Testis (tissue), 3 donors: ENCODE data around the gene PSMB7. TPM values are rescaled to one million over a fixed set of nuclear protein-coding genes. Genes with fewer than 3 reads are reported as not detected.

Experiments
- DNase-seq: peaks from one replicate; pipeline ENCODE4 v3.0.0-alpha.2; 2019
- H3K27ac ChIP-seq, 2 donors: fragments of 200-600 bp; sonication (generic); one replicate each; pipeline ENCODE4 v1.5.1; 2019
- H3K27me3 ChIP-seq: fragments of 200-600 bp; sonication (generic); one replicate; pipeline ENCODE4 v1.5.1; 2019
- H3K36me3 ChIP-seq: fragments of 200-600 bp; sonication (generic); one replicate; pipeline ENCODE4 v1.5.1; 2017; ENCODE audit warnings: low read depth; ENCODE audit errors: missing control alignments
- H3K4me1 ChIP-seq: fragments of 200-600 bp; sonication (generic); one replicate; pipeline ENCODE4 v1.5.1; 2019
- H3K4me3 ChIP-seq, 2 donors: fragments of 200-600 bp; sonication (generic); one replicate each; pipeline ENCODE4 v1.5.1; 2017 to 2019
- H3K9me3 ChIP-seq: fragments of 200-600 bp; sonication (generic); one replicate; pipeline ENCODE4 v1.5.1; 2017
- POLR2A ChIP-seq: fragments of 450-650 bp; IDR thresholded peaks from one replicate; pipeline ENCODE4 v1.6.1; 2017; ENCODE audit warnings: antibody characterized with exemption, mild to moderate bottlenecking, moderate library complexity
- WGBS, 2 donors: methylation state at CpG; one replicate each; pipeline ENCODE4 v1.1.5; 2018; 5-methylcytosine and 5-hydroxymethylcytosine counted together
- intact Hi-C: fragments of 100-400 bp; cut with DNase I; formaldehyde crosslinking; loops from one replicate; pipeline ENCODE4 v1.15.1; 2023; ENCODE audit warnings: low total_unique reads
- polyA plus RNA-seq: library from polyadenylated mRNA; stranded (reverse); fragments of 350-450 nt; fragmentation: Illumina TruSeq; extraction: RNeasy Lipid Tissue Mini Kit (QIAGEN cat#74804); gene quantifications from one replicate; pipeline ENCODE4 v1.2.3, GENCODE V29; 2014; ENCODE audit warnings: low read depth, low replicate concordance; ENCODE audit not compliant: insufficient read depth
- total RNA-seq, 2 donors: library from RNA; depleted of rRNA; stranded (reverse); fragments of >200 nt; gene quantifications; one replicate each; pipeline ENCODE4 v1.2.3, GENCODE V29; 2016
- TF ChIP-seq, protein P1 (sequence below), 3 experiments: fragments of 450-650 bp in 2 of 3; fragments of 200-600 bp in 1 of 3; sonication (generic) in 1 of 3; IDR thresholded peaks; one replicate each; pipeline ENCODE4 v1.5.1; 2016 to 2019; ENCODE audit warnings: antibody characterized with exemption in 3 of 3, mild to moderate bottlenecking in 2 of 3, moderate library complexity in 1 of 3

PSMB7 gene
- total and polyA plus RNA-seq, 3 donors from 2014 or later: 156 to 310 (median 188) TPM

DNA sequence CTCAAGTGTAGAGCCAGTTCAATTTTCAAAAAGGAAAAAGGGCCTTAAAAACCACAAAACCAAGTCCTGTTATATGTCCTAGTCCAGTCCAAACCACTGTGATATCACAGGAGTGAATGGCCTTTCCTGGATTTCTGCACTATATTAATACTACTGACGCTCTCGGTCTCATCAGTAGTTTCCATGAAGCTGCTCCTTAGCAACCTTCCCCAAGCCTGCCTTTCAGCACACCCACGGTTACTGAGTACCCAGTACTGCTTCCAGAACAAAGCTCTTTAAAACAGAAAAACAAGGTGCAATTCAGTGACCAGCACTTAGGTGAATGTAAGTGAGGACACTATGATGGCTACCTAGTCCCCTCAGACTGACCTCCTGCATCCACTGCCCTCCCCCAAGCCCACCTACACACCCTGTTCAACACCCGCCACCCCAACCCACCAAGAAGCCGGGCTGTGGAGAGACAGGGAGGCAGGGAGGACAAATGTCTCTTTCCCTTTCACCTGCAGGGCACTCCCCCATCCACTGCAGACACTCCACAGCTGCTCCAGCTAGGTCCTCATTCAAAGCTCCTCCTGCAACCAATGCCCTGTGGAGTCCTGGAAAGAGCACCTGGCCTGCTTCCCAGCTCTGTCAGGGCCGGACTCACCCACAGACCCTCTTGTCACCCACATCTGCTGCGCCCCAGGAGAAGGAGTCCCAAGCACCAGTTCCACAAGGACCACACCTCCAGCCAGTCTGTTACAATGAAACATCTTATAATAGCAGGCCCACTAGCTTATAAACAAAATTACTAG is 25.9 kb downstream of the PSMB7 start:
- intact Hi-C loops: no loop called here
- 73 to 83% methylated on average over 6 to 7 of the region's 7 CpGs for WGBS, 2 donors
- no peak for TF ChIP-seq POLR2A
- TF ChIP-seq, protein P1, sequence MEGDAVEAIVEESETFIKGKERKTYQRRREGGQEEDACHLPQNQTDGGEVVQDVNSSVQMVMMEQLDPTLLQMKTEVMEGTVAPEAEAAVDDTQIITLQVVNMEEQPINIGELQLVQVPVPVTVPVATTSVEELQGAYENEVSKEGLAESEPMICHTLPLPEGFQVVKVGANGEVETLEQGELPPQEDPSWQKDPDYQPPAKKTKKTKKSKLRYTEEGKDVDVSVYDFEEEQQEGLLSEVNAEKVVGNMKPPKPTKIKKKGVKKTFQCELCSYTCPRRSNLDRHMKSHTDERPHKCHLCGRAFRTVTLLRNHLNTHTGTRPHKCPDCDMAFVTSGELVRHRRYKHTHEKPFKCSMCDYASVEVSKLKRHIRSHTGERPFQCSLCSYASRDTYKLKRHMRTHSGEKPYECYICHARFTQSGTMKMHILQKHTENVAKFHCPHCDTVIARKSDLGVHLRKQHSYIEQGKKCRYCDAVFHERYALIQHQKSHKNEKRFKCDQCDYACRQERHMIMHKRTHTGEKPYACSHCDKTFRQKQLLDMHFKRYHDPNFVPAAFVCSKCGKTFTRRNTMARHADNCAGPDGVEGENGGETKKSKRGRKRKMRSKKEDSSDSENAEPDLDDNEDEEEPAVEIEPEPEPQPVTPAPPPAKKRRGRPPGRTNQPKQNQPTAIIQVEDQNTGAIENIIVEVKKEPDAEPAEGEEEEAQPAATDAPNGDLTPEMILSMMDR (IDR thresholded peaks at IDR 0.05): no peak
- H3K27ac ChIP-seq: no peak overlapping the region
- H3K9me3 ChIP-seq: no peaks in the 10 kb centered on the region
- no peaks in the 10 kb centered on the region for H3K36me3 ChIP-seq
- no peak overlapping the region for H3K4me3 ChIP-seq
- no peaks in the 10 kb centered on the region for H3K4me1 ChIP-seq
- H3K27me3 ChIP-seq: no peaks in the 10 kb centered on the region
- no peak for DNase-seq

DNA sequence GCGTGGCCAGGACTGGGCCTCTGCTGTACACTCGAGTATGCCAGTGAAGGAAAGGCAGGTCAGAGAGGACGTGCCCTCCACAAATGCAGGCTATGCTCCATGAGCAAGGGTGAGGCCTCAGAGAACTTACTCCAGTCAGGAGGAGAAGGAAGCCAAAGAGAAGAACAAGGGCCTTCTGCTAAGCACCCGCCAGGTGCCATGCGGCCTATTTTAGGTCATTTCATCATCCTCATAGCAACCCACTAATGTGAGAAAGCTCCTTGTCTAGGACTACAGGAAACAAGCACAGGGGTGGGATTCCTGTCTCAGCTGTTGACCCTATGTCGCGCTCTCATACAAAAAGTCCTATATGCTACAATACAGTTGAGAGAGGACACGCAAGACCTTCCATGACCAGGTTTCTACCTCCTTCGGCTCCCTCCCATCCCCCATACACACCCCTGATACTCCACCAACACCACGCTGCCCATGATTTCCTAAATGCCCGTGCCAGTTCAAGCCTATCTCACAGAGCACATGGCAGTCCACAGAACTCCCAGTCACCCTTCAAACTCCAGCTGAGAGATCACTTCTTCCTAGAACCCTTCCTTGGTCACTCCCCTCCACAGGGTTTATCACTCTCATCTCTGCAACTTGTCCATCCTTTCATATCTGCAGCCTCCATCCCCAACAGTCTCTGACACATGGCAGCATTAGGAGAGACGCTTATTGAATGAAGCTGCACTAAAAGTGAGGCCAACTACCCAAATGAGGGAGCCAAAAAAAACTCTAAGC is 26.8 kb downstream of the PSMB7 start:
- Histone ChIP-seq H3K27me3 (no peaks in the 10 kb centered on the region), H3K4me3 (no peak overlapping the region), H3K4me1 (no peaks in the 10 kb centered on the region), H3K27ac (no peak overlapping the region), H3K9me3 (no peaks in the 10 kb centered on the region), H3K36me3 (no peaks in the 10 kb centered on the region)
- no peak for TF ChIP-seq POLR2A
- TF ChIP-seq, protein P1 (IDR thresholded peaks at IDR 0.05): no peak
- WGBS, 2 donors: 82 to 91% methylated on average over 12 of the region's 12 CpGs
- intact Hi-C loops: no loop called here
- DNase-seq: no peak

DNA sequence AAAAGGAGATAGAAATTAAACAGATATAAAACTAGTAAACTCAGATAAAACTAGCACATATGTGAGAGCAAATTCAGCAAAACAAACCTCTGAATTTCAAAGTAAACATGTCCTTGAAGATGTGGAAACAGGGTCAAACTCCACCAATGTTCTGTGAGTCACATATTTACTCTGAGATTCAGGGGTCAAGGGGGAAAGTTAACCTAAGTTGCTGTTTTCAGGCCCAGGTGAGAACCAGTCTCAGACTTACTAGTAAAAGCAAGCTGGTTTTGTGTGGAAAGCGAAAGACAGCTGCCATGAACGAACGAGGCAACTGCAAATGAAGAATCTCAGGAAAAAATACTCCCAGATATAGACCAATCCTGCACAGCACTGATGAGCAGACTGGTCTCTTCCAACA is 29.0 kb downstream of the PSMB7 start:
- WGBS, 2 donors: 81 to 84% methylated on average over 3 of the region's 3 CpGs
- no peak overlapping the region for H3K27ac ChIP-seq
- intact Hi-C loops: no loop called here

DNA sequence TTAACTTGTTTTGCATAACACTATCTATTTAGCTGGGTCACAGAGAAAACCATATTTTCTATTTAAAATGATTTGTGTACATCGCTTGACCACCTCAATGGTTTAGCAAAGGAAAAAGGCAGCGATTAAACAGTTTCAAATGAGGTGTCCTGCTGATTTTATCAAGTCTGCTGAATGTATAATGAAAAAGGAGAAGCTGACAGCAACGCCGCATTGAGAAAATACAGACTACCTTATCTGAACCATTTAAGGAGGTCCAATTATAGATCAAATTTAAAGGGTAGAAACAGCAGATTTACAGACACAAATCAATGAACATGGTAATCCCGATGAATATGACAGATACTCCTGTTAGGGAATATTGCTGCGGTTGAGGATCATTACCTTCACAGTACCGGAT is 29.6 kb downstream of the PSMB7 start:
- H3K27ac ChIP-seq: no peak overlapping the region
- no peak overlapping the region for H3K4me3 ChIP-seq
- intact Hi-C loops: no loop called here
- H3K27me3 ChIP-seq: no peaks in the 10 kb centered on the region
- TF ChIP-seq POLR2A: no peak
- TF ChIP-seq, protein P1 (IDR thresholded peaks at IDR 0.05): no peak
- H3K9me3 ChIP-seq: no peaks in the 10 kb centered on the region
- H3K36me3 ChIP-seq: no peaks in the 10 kb centered on the region
- DNase-seq: no peak
- no peaks in the 10 kb centered on the region for H3K4me1 ChIP-seq
- WGBS, 2 donors: 81 to 88% methylated on average over 7 of the region's 7 CpGs

More for the DNA sequence above, 29.0 kb downstream of the PSMB7 start:
- Histone ChIP-seq H3K4me3 (no peak overlapping the region), H3K9me3 (no peaks in the 10 kb centered on the region), H3K27me3 (no peaks in the 10 kb centered on the region), H3K36me3 (no peaks in the 10 kb centered on the region), H3K4me1 (no peaks in the 10 kb centered on the region)
- TF ChIP-seq, protein P1 (IDR thresholded peaks at IDR 0.05): no peak
- TF ChIP-seq POLR2A: no peak
- no peak for DNase-seq
